Caco-2 (cell line): ENCODE data around the gene ARAP2. TPM values are rescaled to one million over a fixed set of nuclear protein-coding genes. Genes with fewer than 3 reads are reported as not detected.

Experiments
- BruUV-seq: library from RNA; stranded (reverse); fragments of 400-500 nt; replicated peaks from 2 replicates; lab custom pipeline; 2021; lab: Mats Ljungman, UMichigan
- CTCF ChIA-PET: fragments of 300-600 bp; sonication (Branson Sonifier 250); formaldehyde crosslinking; loops from one replicate; lab custom pipeline; 2022; ENCODE audit warnings: antibody characterized with exemption; lab: Charles Lee
- POLR2A ChIA-PET: fragments of 300-600 bp; sonication (Branson Sonifier 250); formaldehyde crosslinking; loops from one replicate; lab custom pipeline; 2022; ENCODE audit warnings: antibody characterized with exemption; lab: Charles Lee
- DNase-seq, 2 experiments: peaks; one replicate each; pipeline versions ENCODE4 v3.0.0 to v3.0.0-alpha.2; 2020 to 2022
- H3K27me3 ChIP-seq: replicated peaks from 2 replicates; pipeline ENCODE4 v1.6.0; 2011; ENCODE audit warnings: low read length; ENCODE audit not compliant: control insufficient read depth, insufficient read depth
- H3K36me3 ChIP-seq: 2 replicates; pipeline ENCODE4 v1.5.1; 2011; ENCODE audit warnings: low read length; ENCODE audit not compliant: control insufficient read depth, insufficient read depth
- H3K4me1 ChIP-seq: fragments of 250-450 bp; sonication (Bioruptor Pico); 2 replicates; pipeline ENCODE4 v1.5.1; 2020; ENCODE audit warnings: mild to moderate bottlenecking
- H3K4me3 ChIP-seq: 2 replicates; pipeline ENCODE4 v1.5.1; 2011; ENCODE audit warnings: low read depth, mild to moderate bottlenecking, control low read depth, low read length
- H3K9me3 ChIP-seq: fragments of 250-450 bp; sonication (Bioruptor Pico); 2 replicates; pipeline ENCODE4 v1.5.1; 2020; ENCODE audit warnings: mild to moderate bottlenecking, moderate library complexity
- H3K27ac Mint-ChIP-seq: one replicate; pipeline ENCODE4 v1.8.0; 2022; ENCODE audit warnings: mixed read lengths; ENCODE audit not compliant: unreplicated experiment
- H3K27me3 Mint-ChIP-seq: one replicate; pipeline ENCODE4 v1.8.0; 2022; ENCODE audit warnings: mixed read lengths; ENCODE audit not compliant: insufficient read depth, unreplicated experiment
- H3K36me3 Mint-ChIP-seq: one replicate; pipeline ENCODE4 v1.8.0; 2022; ENCODE audit warnings: mild to moderate bottlenecking, mixed read lengths; ENCODE audit not compliant: insufficient read depth, unreplicated experiment
- H3K4me1 Mint-ChIP-seq: one replicate; pipeline ENCODE4 v1.8.0; 2022; ENCODE audit warnings: low read depth, mixed read lengths; ENCODE audit not compliant: unreplicated experiment
- H3K4me3 Mint-ChIP-seq: one replicate; pipeline ENCODE4 v1.8.0; 2022; ENCODE audit warnings: mild to moderate bottlenecking, moderate library complexity, mixed read lengths; ENCODE audit not compliant: unreplicated experiment
- H3K9me3 Mint-ChIP-seq: one replicate; pipeline ENCODE4 v1.8.0; 2022; ENCODE audit warnings: mixed read lengths; ENCODE audit not compliant: unreplicated experiment
- intact Hi-C: fragments of 100-400 bp; cut with micrococcal nuclease; formaldehyde crosslinking; loops from one replicate; pipeline ENCODE4 v1.10.0; 2022; ENCODE audit not compliant: unreplicated experiment
- total RNA-seq: library from RNA; stranded (reverse); gene quantifications from 2 replicates; pipeline ENCODE4 v1.2.3, GENCODE V29; 2022
- TF ChIP-seq, protein P1 (sequence below), 2 experiments: fragments of 200-600 bp in 1 of 2; IDR thresholded peaks; 1 replicate in 1 of 2; 2 replicates in 1 of 2; pipeline versions ENCODE4 v1.5.1 to v1.8.0; 2011 to 2022; ENCODE audit warnings: antibody characterized with exemption in 1 of 2, control low read depth in 1 of 2, inconsistent platforms in 1 of 2, low read depth in 1 of 2, low read length in 1 of 2, mild to moderate bottlenecking in 1 of 2, moderate library complexity in 1 of 2; ENCODE audit not compliant: insufficient read depth in 1 of 2, severe bottlenecking in 1 of 2, unreplicated experiment in 1 of 2

Gene ARAP2
- total RNA-seq, 1 experiment from 2014 or later = 3.9 TPM

DNA sequence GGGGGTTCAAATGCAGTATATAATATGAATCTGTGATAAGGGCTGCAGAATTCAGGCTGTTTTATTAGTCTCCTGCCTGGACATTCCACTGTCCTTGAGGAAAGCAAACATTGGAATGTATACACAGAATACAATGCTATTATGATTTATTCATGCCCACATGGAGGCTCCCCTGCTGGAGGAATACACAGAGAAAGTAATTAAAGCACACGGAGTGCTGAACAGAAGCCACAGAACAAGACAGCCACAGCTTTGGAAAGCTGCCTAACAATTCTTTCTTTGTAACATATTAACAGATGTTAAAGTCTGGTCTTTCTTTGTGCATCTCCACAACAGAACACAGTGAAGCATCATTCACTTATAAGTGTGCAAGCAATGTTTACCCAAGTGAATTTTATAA, 155.8 kb downstream of the ARAP2 start:
- Mint-ChIP-seq H3K4me3 (no peak overlapping the region), H3K27ac (no peak overlapping the region), H3K27me3 (no peaks in the 10 kb centered on the region), H3K4me1 (no peaks in the 10 kb centered on the region), H3K36me3 (no peaks in the 10 kb centered on the region), H3K9me3 (no peaks in the 10 kb centered on the region)
- Histone ChIP-seq H3K4me1 (no peaks in the 10 kb centered on the region), H3K4me3 (no peak overlapping the region), H3K36me3 (no peaks in the 10 kb centered on the region), H3K27me3 (no peaks in the 10 kb centered on the region), H3K9me3 (no peaks in the 10 kb centered on the region)
- ChIA-PET CTCF (no interaction called here), POLR2A (no interaction called here)
- DNase-seq = no peak
- TF ChIP-seq, protein P1, sequence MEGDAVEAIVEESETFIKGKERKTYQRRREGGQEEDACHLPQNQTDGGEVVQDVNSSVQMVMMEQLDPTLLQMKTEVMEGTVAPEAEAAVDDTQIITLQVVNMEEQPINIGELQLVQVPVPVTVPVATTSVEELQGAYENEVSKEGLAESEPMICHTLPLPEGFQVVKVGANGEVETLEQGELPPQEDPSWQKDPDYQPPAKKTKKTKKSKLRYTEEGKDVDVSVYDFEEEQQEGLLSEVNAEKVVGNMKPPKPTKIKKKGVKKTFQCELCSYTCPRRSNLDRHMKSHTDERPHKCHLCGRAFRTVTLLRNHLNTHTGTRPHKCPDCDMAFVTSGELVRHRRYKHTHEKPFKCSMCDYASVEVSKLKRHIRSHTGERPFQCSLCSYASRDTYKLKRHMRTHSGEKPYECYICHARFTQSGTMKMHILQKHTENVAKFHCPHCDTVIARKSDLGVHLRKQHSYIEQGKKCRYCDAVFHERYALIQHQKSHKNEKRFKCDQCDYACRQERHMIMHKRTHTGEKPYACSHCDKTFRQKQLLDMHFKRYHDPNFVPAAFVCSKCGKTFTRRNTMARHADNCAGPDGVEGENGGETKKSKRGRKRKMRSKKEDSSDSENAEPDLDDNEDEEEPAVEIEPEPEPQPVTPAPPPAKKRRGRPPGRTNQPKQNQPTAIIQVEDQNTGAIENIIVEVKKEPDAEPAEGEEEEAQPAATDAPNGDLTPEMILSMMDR (IDR thresholded peaks at IDR 0.05; ENCODE audit: insufficient read depth in 1 of 2, low read depth in 1 of 2, low read length in 1 of 2, severe bottlenecking in 1 of 2, unreplicated experiment in 1 of 2) = no peak
- intact Hi-C loops = no loop called here
- no TSS peak for BruUV-seq

DNA sequence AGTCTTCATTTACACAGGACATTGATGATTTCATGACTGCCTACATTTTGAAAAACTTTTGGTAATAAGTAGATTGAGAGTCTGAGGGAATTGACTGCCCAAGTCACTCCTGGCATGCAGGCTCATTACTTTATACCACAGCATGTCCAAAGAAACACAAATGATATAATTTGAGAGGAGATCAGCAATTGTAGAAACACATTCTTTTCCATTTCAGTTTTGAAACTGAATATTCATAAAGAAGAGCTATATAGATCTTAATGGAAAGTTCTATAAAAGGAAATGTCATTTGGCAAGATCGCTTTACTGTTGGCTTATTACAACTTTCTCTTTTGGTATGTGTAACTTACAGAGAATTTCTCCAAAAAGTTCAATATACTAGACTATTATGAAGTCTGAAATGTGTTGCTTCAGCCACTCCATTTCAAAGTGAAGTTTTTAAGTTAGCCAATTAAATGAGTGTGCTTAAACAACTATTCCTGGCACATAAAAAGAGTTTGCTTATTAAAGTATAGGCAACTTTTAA, 158.0 kb downstream of the ARAP2 start:
- Histone ChIP-seq H3K4me3 (no peak overlapping the region), H3K36me3 (no peaks in the 10 kb centered on the region), H3K4me1 (no peaks in the 10 kb centered on the region), H3K27me3 (no peaks in the 10 kb centered on the region), H3K9me3 (no peaks in the 10 kb centered on the region)
- H3K36me3 Mint-ChIP-seq = no peaks in the 10 kb centered on the region
- ChIA-PET POLR2A (no interaction called here), CTCF (no interaction called here)
- DNase-seq = no peak
- no peak overlapping the region for H3K4me3 Mint-ChIP-seq
- no peaks in the 10 kb centered on the region for H3K4me1 Mint-ChIP-seq
- no TSS peak for BruUV-seq
- TF ChIP-seq, protein P1 (IDR thresholded peaks at IDR 0.05; ENCODE audit: insufficient read depth in 1 of 2, low read depth in 1 of 2, low read length in 1 of 2, severe bottlenecking in 1 of 2, unreplicated experiment in 1 of 2) = no peak
- H3K9me3 Mint-ChIP-seq = no peaks in the 10 kb centered on the region
- no peaks in the 10 kb centered on the region for H3K27me3 Mint-ChIP-seq
- H3K27ac Mint-ChIP-seq = no peak overlapping the region
- intact Hi-C loops = no loop called here

DNA sequence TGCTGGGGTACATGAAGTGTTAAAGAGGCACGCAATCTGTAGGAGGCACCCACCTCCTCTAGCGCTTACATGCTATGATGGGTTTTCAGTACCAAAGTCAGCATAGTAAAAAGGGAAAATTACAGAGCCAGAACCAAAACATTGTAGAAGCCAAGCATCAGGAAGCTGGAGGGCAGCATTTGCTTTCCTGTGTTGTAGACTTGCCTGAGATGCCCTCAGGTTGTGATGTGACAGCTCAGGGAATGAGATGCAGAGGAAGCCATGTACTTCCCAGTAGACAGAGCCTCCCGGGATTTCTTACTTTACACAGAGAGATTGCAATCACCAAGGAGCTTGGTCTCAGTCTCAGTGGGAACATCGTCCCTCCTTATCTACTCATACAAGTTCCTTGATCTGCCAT, 161.5 kb downstream of the ARAP2 start:
- no peak for DNase-seq
- intact Hi-C loops = no loop called here
- no peaks in the 10 kb centered on the region for H3K9me3 Mint-ChIP-seq
- no peak overlapping the region for H3K4me3 Mint-ChIP-seq
- H3K4me1 Mint-ChIP-seq = no peaks in the 10 kb centered on the region
- H3K27ac Mint-ChIP-seq = no peak overlapping the region
- BruUV-seq = no TSS peak
- TF ChIP-seq, protein P1 (IDR thresholded peaks at IDR 0.05; ENCODE audit: insufficient read depth in 1 of 2, low read depth in 1 of 2, low read length in 1 of 2, severe bottlenecking in 1 of 2, unreplicated experiment in 1 of 2) = no peak
- ChIA-PET CTCF (no interaction called here), POLR2A (no interaction called here)
- no peaks in the 10 kb centered on the region for H3K9me3 ChIP-seq
- H3K36me3 ChIP-seq = no peaks in the 10 kb centered on the region
- H3K27me3 ChIP-seq = no peaks in the 10 kb centered on the region
- H3K36me3 Mint-ChIP-seq = no peaks in the 10 kb centered on the region
- no peaks in the 10 kb centered on the region for H3K27me3 Mint-ChIP-seq
- H3K4me1 ChIP-seq = no peaks in the 10 kb centered on the region
- H3K4me3 ChIP-seq = no peak overlapping the region
